Osteocyte (in vitro differentiated cells): Measurements from ENCODE around the gene DUSP18. TPM values are rescaled to one million over a fixed set of nuclear protein-coding genes. Genes with fewer than 3 reads are reported as not detected.

Source experiments
- DNase-seq: peaks from one replicate; pipeline ENCODE4 v3.0.0; 2021; ENCODE audit warnings: mixed read lengths; ENCODE audit not compliant: unreplicated experiment; ENCODE audit errors: extremely low spot score
- H3K27ac Mint-ChIP-seq: one replicate; pipeline ENCODE4 v1.8.0; 2021; ENCODE audit warnings: mild to moderate bottlenecking, mixed read lengths; ENCODE audit not compliant: unreplicated experiment
- H3K27me3 Mint-ChIP-seq: one replicate; pipeline ENCODE4 v1.8.0; 2021; ENCODE audit warnings: mixed read lengths; ENCODE audit not compliant: unreplicated experiment
- H3K36me3 Mint-ChIP-seq: one replicate; pipeline ENCODE4 v1.8.0; 2021; ENCODE audit warnings: mixed read lengths; ENCODE audit not compliant: unreplicated experiment
- H3K4me1 Mint-ChIP-seq: one replicate; pipeline ENCODE4 v1.8.0; 2021; ENCODE audit warnings: mixed read lengths; ENCODE audit not compliant: unreplicated experiment
- H3K4me3 Mint-ChIP-seq: one replicate; pipeline ENCODE4 v1.8.0; 2021; ENCODE audit warnings: mild to moderate bottlenecking, moderate library complexity, mixed read lengths; ENCODE audit not compliant: unreplicated experiment
- H3K9me3 Mint-ChIP-seq: one replicate; pipeline ENCODE4 v1.8.0; 2021; ENCODE audit warnings: mixed read lengths; ENCODE audit not compliant: unreplicated experiment
- CTCF ChIP-seq: fragments of 200-600 bp; sonication (generic); IDR thresholded peaks from 2 replicates; pipeline ENCODE4 v1.5.0; 2021; ENCODE audit warnings: antibody characterized with exemption, mild to moderate bottlenecking, moderate library complexity
- total RNA-seq: library from RNA; stranded (reverse); gene quantifications from 2 replicates; pipeline ENCODE4 v1.2.1, GENCODE V29; 2021

Gene DUSP18
- total RNA-seq, 1 donor from 2014 or later = 10.7 TPM

- H3K9me3 Mint-ChIP-seq = peaks cover 4% of the 10 kb centered on the region
- H3K4me3 Mint-ChIP-seq = no peak overlapping the region
- no peaks in the 10 kb centered on the region for H3K4me1 Mint-ChIP-seq
- TF ChIP-seq CTCF = no peak
- no peaks in the 10 kb centered on the region for H3K27me3 Mint-ChIP-seq
- H3K36me3 Mint-ChIP-seq = no peaks in the 10 kb centered on the region
- H3K27ac Mint-ChIP-seq = no peak overlapping the region
- no peak for DNase-seq
Observed at GRCh38 chr22:30704978-30705377, 37.3 kb upstream of the DUSP18 start.

GRCh38 chr22:30702856-30703255 is 35.2 kb upstream of the DUSP18 start:
- Mint-ChIP-seq H3K27me3 (no peaks in the 10 kb centered on the region), H3K36me3 (no peaks in the 10 kb centered on the region), H3K4me3 (no peak overlapping the region), H3K9me3 (no peaks in the 10 kb centered on the region), H3K4me1 (no peaks in the 10 kb centered on the region), H3K27ac (no peak overlapping the region)
- no peak for TF ChIP-seq CTCF
- DNase-seq = no peak

GRCh38 chr22:30701872-30702271 is 34.2 kb upstream of the DUSP18 start:
- H3K27ac Mint-ChIP-seq = no peak overlapping the region
- H3K4me3 Mint-ChIP-seq = no peak overlapping the region
- H3K9me3 Mint-ChIP-seq = no peaks in the 10 kb centered on the region
- H3K36me3 Mint-ChIP-seq = no peaks in the 10 kb centered on the region
- no peaks in the 10 kb centered on the region for H3K4me1 Mint-ChIP-seq
- no peak for TF ChIP-seq CTCF
- DNase-seq = no peak
- no peaks in the 10 kb centered on the region for H3K27me3 Mint-ChIP-seq

- Mint-ChIP-seq H3K4me3 (no peak overlapping the region), H3K27ac (no peak overlapping the region), H3K4me1 (peaks cover 16% of the 10 kb centered on the region), H3K36me3 (no peaks in the 10 kb centered on the region), H3K27me3 (no peaks in the 10 kb centered on the region), H3K9me3 (no peaks in the 10 kb centered on the region)
- TF ChIP-seq CTCF = no peak
- no peak for DNase-seq
Observed at GRCh38 chr22:30697975-30698374, 30.3 kb upstream of the DUSP18 start.

- no peak for TF ChIP-seq CTCF
- Mint-ChIP-seq H3K27me3 (no peaks in the 10 kb centered on the region), H3K9me3 (no peaks in the 10 kb centered on the region), H3K27ac (peak overlapping the region; percentile 40), H3K4me1 (peaks cover 16% of the 10 kb centered on the region), H3K36me3 (no peaks in the 10 kb centered on the region), H3K4me3 (peak overlapping the region; percentile 71)
- no peak for DNase-seq
Observed at GRCh38 chr22:30695871-30696655, 28.4 kb upstream of the DUSP18 start.
